ENCODE results near the gene AUP1.
"Not testable (repeated sequence)": the region's sequence is repeated elsewhere in the genome, so short reads cannot be mapped to it uniquely, and the experiment has no call there.

Gene AUP1

GRCh38 chr2:74489906-74490305 lies 39.6 kb downstream of the AUP1 start:
- H3K27me3 ChIP-seq (replicated peaks) = no peaks in the 10 kb centered on the region
- no peak for TF ChIP-seq CTCF (IDR thresholded peaks at IDR 0.05; ENCODE audit: low read depth, low read length, missing control alignments)
- DNase-seq = no peak
- H3K27ac ChIP-seq = no peak overlapping the region
- H3K36me3 ChIP-seq (replicated peaks) = peaks cover 29% of the 10 kb centered on the region
- in situ Hi-C loops (cut with HindIII; ENCODE audit: low pct_ligation_motif_present, low sequenced_read_pairs) = no loop called here
- H3K4me3 ChIP-seq (ENCODE audit: low read depth, low read length) = no peak overlapping the region

GRCh38 chr2:74488643-74489481 lies 40.6 kb downstream of the AUP1 start:
- H3K27me3 ChIP-seq (replicated peaks) = no peaks in the 10 kb centered on the region
- no peak for DNase-seq
- no peak overlapping the region for H3K4me3 ChIP-seq (ENCODE audit: low read depth, low read length)
- in situ Hi-C loops (cut with HindIII; ENCODE audit: low pct_ligation_motif_present, low sequenced_read_pairs) = no loop called here
- H3K27ac ChIP-seq = no peak overlapping the region
- peak; percentile 4 for TF ChIP-seq CTCF (IDR thresholded peaks at IDR 0.05; ENCODE audit: low read depth, low read length, missing control alignments)
- peaks cover 25% of the 10 kb centered on the region for H3K36me3 ChIP-seq (replicated peaks)

GRCh38 chr2:74486141-74486540 lies 43.4 kb downstream of the AUP1 start:
- Histone ChIP-seq H3K27ac (no peak overlapping the region), H3K36me3 (replicated peaks) (peaks cover 10% of the 10 kb centered on the region), H3K27me3 (replicated peaks) (no peaks in the 10 kb centered on the region), H3K4me3 (ENCODE audit: low read depth, low read length) (no peak overlapping the region)
- DNase-seq = no peak
- in situ Hi-C loops (cut with HindIII; ENCODE audit: low pct_ligation_motif_present, low sequenced_read_pairs) = no loop called here
- no peak for TF ChIP-seq CTCF (IDR thresholded peaks at IDR 0.05; ENCODE audit: low read depth, low read length, missing control alignments)

- in situ Hi-C loops (cut with HindIII; ENCODE audit: low pct_ligation_motif_present, low sequenced_read_pairs); H3K36me3 ChIP-seq (replicated peaks); H3K27ac ChIP-seq; DNase-seq; H3K27me3 ChIP-seq (replicated peaks): not testable (repeated sequence)
- H3K4me3 ChIP-seq (ENCODE audit: low read depth, low read length) = peak overlapping the region; percentile 99
These were observed 45.8 kb downstream of the AUP1 start for GRCh38 chr2:74483675-74484164.

GRCh38 chr2:74482801-74483674 lies 46.5 kb downstream of the AUP1 start, which contains the start of the genes CCDC142 and TTC31:
Gene CCDC142 (minus strand): TSS chr2:74482998. CDS start chr2:74482837, 161 bp downstream.
Gene TTC31 (plus strand): TSS chr2:74483081. CDS start chr2:74483096, 15 bp downstream.
- TF ChIP-seq CTCF (IDR thresholded peaks at IDR 0.05; ENCODE audit: low read depth, low read length, missing control alignments) = peak; percentile 92
- Histone ChIP-seq H3K27me3 (replicated peaks) (no peaks in the 10 kb centered on the region), H3K27ac (peak within 1 kb of the TSS; percentile 65), H3K4me3 (ENCODE audit: low read depth, low read length) (peak within 1 kb of the TSS; percentile 99), H3K36me3 (replicated peaks) (peaks cover 4% of the 10 kb centered on the region)
- peak; percentile 96 for DNase-seq
- in situ Hi-C loops (cut with HindIII; ENCODE audit: low pct_ligation_motif_present, low sequenced_read_pairs) = no loop called here
